OCI-LY1 (cell line): ENCODE measurements around the gene ARF3.

Experiments
- H2AFZ ChIP-seq: fragments of 200-600 bp; sonication (generic), shearing (Covaris generic); 2 replicates; pipeline ENCODE4 v1.6.0; 2014; ENCODE audit warnings: antibody characterized with exemption, mild to moderate bottlenecking, low read length
- H3F3A ChIP-seq: fragments of 200-600 bp; sonication (generic), shearing (Covaris generic); 2 replicates; pipeline ENCODE4 v1.6.0; 2014; ENCODE audit warnings: mild to moderate bottlenecking, antibody characterized with exemption, low read length, moderate library complexity; ENCODE audit not compliant: insufficient read depth
- H3K27ac ChIP-seq: fragments of 200-600 bp; sonication (generic); 2 replicates; pipeline ENCODE4 v1.5.1; 2014; ENCODE audit warnings: low read length, mixed run types, mild to moderate bottlenecking, low read depth; ENCODE audit not compliant: poor library complexity, severe bottlenecking
- H3K27me3 ChIP-seq: fragments of 200-600 bp; sonication (generic); 2 replicates; pipeline ENCODE4 v1.6.0; 2014; ENCODE audit warnings: antibody characterized with exemption, mild to moderate bottlenecking, low read length, moderate library complexity; ENCODE audit not compliant: insufficient read depth
- H3K36me3 ChIP-seq: fragments of 200-600 bp; sonication (generic); 2 replicates; pipeline ENCODE4 v1.6.1; 2014; ENCODE audit warnings: mild to moderate bottlenecking, antibody characterized with exemption, low read length, moderate library complexity, mixed read lengths; ENCODE audit not compliant: insufficient read depth
- H3K4me1 ChIP-seq: fragments of 200-600 bp; sonication (generic); 2 replicates; pipeline ENCODE4 v1.5.1; 2014; ENCODE audit warnings: mild to moderate bottlenecking, low read length, moderate library complexity; ENCODE audit not compliant: insufficient read depth, severe bottlenecking
- H3K4me2 ChIP-seq: fragments of 200-600 bp; sonication (generic), shearing (Covaris generic); 2 replicates; pipeline ENCODE4 v1.6.1; 2014; ENCODE audit warnings: low read length
- H3K4me3 ChIP-seq: fragments of 200-600 bp; sonication (generic); 2 replicates; pipeline ENCODE4 v1.5.1; 2014; ENCODE audit warnings: low read length, low read depth, mild to moderate bottlenecking, mixed read lengths; ENCODE audit not compliant: poor library complexity, severe bottlenecking
- H3K79me2 ChIP-seq: fragments of 200-600 bp; shearing (Covaris generic); 2 replicates; pipeline ENCODE4 v1.6.1; 2016; ENCODE audit warnings: mixed run types, low read length, mixed read lengths; ENCODE audit not compliant: insufficient read depth
- H3K9ac ChIP-seq: fragments of 200-600 bp; sonication (generic), shearing (Covaris generic); 2 replicates; pipeline ENCODE4 v1.6.1; 2014; ENCODE audit warnings: mild to moderate bottlenecking, low read length, mixed read lengths
- H3K9me2 ChIP-seq: fragments of 200-600 bp; sonication (generic), shearing (Covaris generic); 2 replicates; pipeline ENCODE4 v1.6.1; 2014; ENCODE audit warnings: low read depth, mild to moderate bottlenecking, low read length, mixed read lengths
- H3K9me3 ChIP-seq: fragments of 200-600 bp; shearing (Covaris generic); 2 replicates; pipeline ENCODE4 v1.6.1; 2014; ENCODE audit warnings: low read length, mixed read lengths
- H4K20me1 ChIP-seq: fragments of 200-600 bp; sonication (generic), shearing (Covaris generic); 2 replicates; pipeline ENCODE4 v1.6.0; 2016; ENCODE audit warnings: mild to moderate bottlenecking, low read length; ENCODE audit not compliant: insufficient read depth
- EZH2 ChIP-seq: fragments of 200-600 bp; sonication (generic), shearing (Covaris generic); IDR thresholded peaks from 2 replicates; pipeline ENCODE4 v1.8.0; 2017; ENCODE audit warnings: borderline replicate concordance, mixed run types, mild to moderate bottlenecking, antibody characterized with exemption, low read length, moderate library complexity, mixed read lengths
- TF ChIP-seq, protein P1 (sequence below): fragments of 200-600 bp; sonication (generic), shearing (Covaris generic); IDR thresholded peaks from 2 replicates; pipeline ENCODE4 v1.5.1; 2017; ENCODE audit warnings: mild to moderate bottlenecking, antibody characterized with exemption, low read length, moderate library complexity, mixed read lengths

Gene ARF3

DNA sequence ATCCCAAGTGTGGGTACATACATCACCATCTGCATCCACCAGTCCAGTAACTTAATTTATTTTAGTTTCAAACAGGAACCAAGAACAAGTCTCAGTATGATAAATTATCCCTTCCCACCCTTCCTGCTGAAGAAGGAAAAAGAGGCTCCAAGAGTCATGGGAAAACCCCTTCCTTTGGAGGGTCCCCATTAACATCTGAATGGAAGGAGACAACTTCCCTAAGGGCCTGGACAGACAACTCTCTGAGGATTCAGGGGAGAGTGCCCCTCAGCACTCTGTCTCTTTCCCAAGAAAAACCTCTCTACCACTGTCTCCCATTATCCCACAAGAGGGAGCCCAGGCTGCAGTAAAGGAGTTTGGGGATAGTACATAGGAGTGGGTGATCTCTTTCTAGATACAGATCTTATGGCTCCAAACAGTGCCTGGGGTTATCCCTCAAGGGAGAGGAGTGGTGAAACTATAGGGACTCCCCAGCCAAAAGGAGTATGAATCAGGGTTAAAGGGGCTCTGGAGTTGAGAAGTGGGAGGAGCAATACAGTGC, 8.1 kb upstream of the ARF3 start:
- Histone ChIP-seq H3K9me3 (no peaks in the 10 kb centered on the region), H3K27ac (no peak overlapping the region), H3K9ac (no peak overlapping the region; the same call in 1 of the 2 replicates), H3K27me3 (peaks cover 9% of the 10 kb centered on the region; the same call in 1 of the 2 replicates), H2AFZ (no peak overlapping the region), H3K4me2 (no peak overlapping the region), H3K4me3 (no peak overlapping the region), H4K20me1 (no peaks in the 10 kb centered on the region), H3K36me3 (no peaks in the 10 kb centered on the region), H3K9me2 (no peaks in the 10 kb centered on the region), H3K4me1 (peaks cover 21% of the 10 kb centered on the region), H3K79me2 (no peaks in the 10 kb centered on the region), H3F3A (no peaks in the 10 kb centered on the region)
- no peak for TF ChIP-seq EZH2
- TF ChIP-seq, protein P1, sequence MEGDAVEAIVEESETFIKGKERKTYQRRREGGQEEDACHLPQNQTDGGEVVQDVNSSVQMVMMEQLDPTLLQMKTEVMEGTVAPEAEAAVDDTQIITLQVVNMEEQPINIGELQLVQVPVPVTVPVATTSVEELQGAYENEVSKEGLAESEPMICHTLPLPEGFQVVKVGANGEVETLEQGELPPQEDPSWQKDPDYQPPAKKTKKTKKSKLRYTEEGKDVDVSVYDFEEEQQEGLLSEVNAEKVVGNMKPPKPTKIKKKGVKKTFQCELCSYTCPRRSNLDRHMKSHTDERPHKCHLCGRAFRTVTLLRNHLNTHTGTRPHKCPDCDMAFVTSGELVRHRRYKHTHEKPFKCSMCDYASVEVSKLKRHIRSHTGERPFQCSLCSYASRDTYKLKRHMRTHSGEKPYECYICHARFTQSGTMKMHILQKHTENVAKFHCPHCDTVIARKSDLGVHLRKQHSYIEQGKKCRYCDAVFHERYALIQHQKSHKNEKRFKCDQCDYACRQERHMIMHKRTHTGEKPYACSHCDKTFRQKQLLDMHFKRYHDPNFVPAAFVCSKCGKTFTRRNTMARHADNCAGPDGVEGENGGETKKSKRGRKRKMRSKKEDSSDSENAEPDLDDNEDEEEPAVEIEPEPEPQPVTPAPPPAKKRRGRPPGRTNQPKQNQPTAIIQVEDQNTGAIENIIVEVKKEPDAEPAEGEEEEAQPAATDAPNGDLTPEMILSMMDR = no peak

DNA sequence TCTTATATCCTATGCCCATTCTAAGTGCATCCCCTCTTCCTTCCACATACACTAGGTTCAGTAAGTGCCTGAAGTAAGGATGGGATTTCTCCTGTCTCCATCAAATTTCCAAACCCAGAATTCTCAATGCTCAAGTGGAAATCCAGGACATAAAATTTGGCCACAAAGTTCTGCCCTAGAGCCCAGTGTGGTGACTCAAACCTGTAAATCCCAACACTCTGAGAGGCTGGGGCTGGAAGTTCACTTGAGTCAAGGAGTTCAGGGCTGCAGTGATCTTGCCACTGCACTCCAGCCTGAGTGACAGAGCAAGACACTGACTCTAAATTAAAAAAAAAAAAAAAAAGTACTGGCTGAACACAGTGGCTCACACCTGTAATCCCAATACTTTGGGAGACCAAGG, 4.5 kb upstream of the ARF3 start:
- no peak overlapping the region for H2AFZ ChIP-seq
- no peaks in the 10 kb centered on the region for H3K36me3 ChIP-seq
- TF ChIP-seq, protein P1 = no peak
- TF ChIP-seq EZH2 = no peak
- no peak overlapping the region for H3K9ac ChIP-seq
- no peaks in the 10 kb centered on the region for H4K20me1 ChIP-seq
- no peaks in the 10 kb centered on the region for H3K9me3 ChIP-seq
- no peak overlapping the region for H3K4me3 ChIP-seq
- no peaks in the 10 kb centered on the region for H3K79me2 ChIP-seq
- H3K4me1 ChIP-seq = peaks cover 18% of the 10 kb centered on the region
- no peaks in the 10 kb centered on the region for H3F3A ChIP-seq
- no peak overlapping the region for H3K27ac ChIP-seq
- H3K4me2 ChIP-seq = no peak overlapping the region
- H3K27me3 ChIP-seq = no peaks in the 10 kb centered on the region
- H3K9me2 ChIP-seq = no peaks in the 10 kb centered on the region

DNA sequence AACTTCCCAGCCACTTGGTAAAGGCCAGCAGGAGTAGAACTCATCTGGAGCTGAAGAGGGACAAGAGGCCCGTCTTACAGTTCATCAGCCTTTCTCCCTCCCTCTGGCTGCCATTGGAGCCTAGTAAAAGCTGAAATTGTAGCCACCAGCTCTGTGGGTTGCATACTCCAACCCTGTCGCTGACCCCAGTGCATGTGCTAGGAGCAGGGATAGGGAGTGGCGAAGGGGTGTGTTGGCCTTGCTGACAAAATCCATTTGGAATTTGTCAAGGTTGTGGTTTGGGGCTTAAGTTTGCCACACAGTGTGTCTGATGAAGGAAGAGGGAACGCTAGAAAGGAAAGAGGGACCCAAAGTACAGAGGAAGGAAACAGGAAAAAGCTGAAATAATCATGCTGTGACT, 4.0 kb upstream of the ARF3 start:
- Histone ChIP-seq H3K9ac (no peak overlapping the region), H3K36me3 (no peaks in the 10 kb centered on the region), H3K27me3 (no peaks in the 10 kb centered on the region), H4K20me1 (no peaks in the 10 kb centered on the region), H3K9me2 (no peaks in the 10 kb centered on the region), H3K4me3 (no peak overlapping the region), H2AFZ (no peak overlapping the region), H3K9me3 (no peaks in the 10 kb centered on the region), H3K4me2 (no peak overlapping the region), H3K4me1 (peaks cover 17% of the 10 kb centered on the region), H3F3A (no peaks in the 10 kb centered on the region), H3K79me2 (peaks cover under 1% of the 10 kb centered on the region; the same call in 1 of the 2 replicates), H3K27ac (no peak overlapping the region)
- TF ChIP-seq, protein P1 = no peak
- TF ChIP-seq EZH2 = no peak
